ENCODE measurements around the gene CGNL1. TPM values are rescaled to one million over a fixed set of nuclear protein-coding genes. Genes with fewer than 3 reads are reported as not detected.

CGNL1 gene
- polyA plus RNA-seq, 2 of the 4 experiments (the other 2 are of a cell fraction) = 1.4 to 1.8 TPM

GRCh38 chr15:57526615-57527014, 150.3 kb downstream of the CGNL1 start:
- ChIA-PET CTCF (interaction anchor here (0.8 to 6.5 kb wide), 33 partner anchors 10 to 1036 kb away, joined by 3 to 512 read pairs (median 7); partner anchors contain the start of genes CGNL1 and TCF12), POLR2A (interaction anchor here (1.5 kb wide), 1 partner anchor 186 kb away, joined by 11 read pairs; no protein-coding TSS in a partner anchor)
- 54% methylated on average over 5 of the region's 5 CpGs for WGBS (ENCODE audit: missing lambda C conversion rate)
- Histone ChIP-seq H3K4me3 (no peak overlapping the region), H3K4me1 (peaks cover 4% of the 10 kb centered on the region; the same call in 2 of the 3 replicates), H3K4me2 (no peak overlapping the region), H3K27ac (no peak overlapping the region), H3K9me3 (no peaks in the 10 kb centered on the region)
- no peak for TF ChIP-seq CBX8 (IDR thresholded peaks at IDR 0.05)
- TF ChIP-seq HDAC2 (IDR thresholded peaks at IDR 0.05) = no peak
- TF ChIP-seq FOSL2 (IDR thresholded peaks at IDR 0.05) = no peak
- no peak for TF ChIP-seq FOSL2 (CRISPR knock-in tag; IDR thresholded peaks at IDR 0.05)
- no peak for TF ChIP-seq RCOR1 (IDR thresholded peaks at IDR 0.05; ENCODE audit: low read depth, low read length)
- no peak for DNase-seq (ENCODE audit: low read depth in 1 of 2, low spot score in 1 of 2)
- ATAC-seq = no peak
- FAIRE-seq = no peak

GRCh38 chr15:57527382-57528091, 151.2 kb downstream of the CGNL1 start:
- Histone ChIP-seq H3K4me1 (peaks cover 4% of the 10 kb centered on the region; the same call in 2 of the 3 replicates), H3K9me3 (no peaks in the 10 kb centered on the region), H3K4me2 (no peak overlapping the region), H3K4me3 (no peak overlapping the region), H3K27ac (peak overlapping the region in 1 of 2 experiments; percentile 14; a peak in 1 of 6 replicates)
- 34% methylated on average over 9 of the region's 9 CpGs for WGBS (ENCODE audit: missing lambda C conversion rate)
- ATAC-seq (peak; percentile 80 to 89), DNase-seq (ENCODE audit: low read depth in 1 of 2, low spot score in 1 of 2) (peak; percentile 64 to 89), FAIRE-seq (peak; percentile 95)
- ChIA-PET POLR2A (interaction anchor here (0.6 to 1.5 kb wide), 2 partner anchors 145 to 187 kb away, joined by 3 to 11 read pairs; no protein-coding TSS in a partner anchor), CTCF (interaction anchor here (0.6 to 6.5 kb wide), 60 partner anchors 11 to 1037 kb away, joined by 3 to 512 read pairs (median 5); partner anchors contain the start of genes CGNL1 and TCF12)
- peak; percentile 98 to 99 for TF ChIP-seq RAD21 (conservative IDR thresholded peaks at IDR 0.05 in 1 of 2, IDR thresholded peaks at IDR 0.05 in 1 of 2)
- peak; percentile 66 for TF ChIP-seq MAFK (IDR thresholded peaks at IDR 0.05; ENCODE audit: partially characterized antibody)
- TF ChIP-seq REST (IDR thresholded peaks at IDR 0.05) = no peak
- TF ChIP-seq CTCF (IDR thresholded peaks at IDR 0.05) = peak; percentile 96
- peak; percentile 99 for TF ChIP-seq SMC3 (IDR thresholded peaks at IDR 0.05)

- 71% methylated on average over 1 of the region's 1 CpG for WGBS (ENCODE audit: missing lambda C conversion rate)
- Histone ChIP-seq H3K4me1 (peaks cover 4% of the 10 kb centered on the region; the same call in 2 of the 3 replicates), H3K4me3 (no peak overlapping the region)
Measured at GRCh38 chr15:57528940-57529565, 152.7 kb downstream of the CGNL1 start.

More at GRCh38 chr15:57528940-57529565, 152.7 kb downstream of the CGNL1 start:
- ATAC-seq (no peak), DNase-seq (ENCODE audit: low read depth in 1 of 2, low spot score in 1 of 2) (no peak), FAIRE-seq (no peak)
- Histone ChIP-seq H3K9me3 (no peaks in the 10 kb centered on the region), H3K27ac (no peak overlapping the region), H3K4me2 (no peak overlapping the region)
- TF ChIP-seq PHF8 (IDR thresholded peaks at IDR 0.05; ENCODE audit: borderline replicate concordance, low read depth) = no peak
- TF ChIP-seq RAD21 (conservative IDR thresholded peaks at IDR 0.05 in 1 of 2, IDR thresholded peaks at IDR 0.05 in 1 of 2) = 0 out of 5 replicates have a peak, but pooled peaks of 1 of the 2 experiments have one; percentile 3
- ChIA-PET POLR2A (no interaction called here), CTCF (interaction anchor here (0.6 to 6.5 kb wide), 32 partner anchors 12 to 1035 kb away, joined by 3 to 512 read pairs (median 6); partner anchors contain the start of gene CGNL1)
